ENCODE data around the gene APOBEC3B.
"Not testable (repeated sequence)": the region's sequence is repeated elsewhere in the genome, so short reads cannot be mapped to it uniquely, and the experiment has no call there.

APOBEC3B gene

GRCh38 chr22:39008271-39008850 is 26.2 kb downstream of the APOBEC3B start:
- DNase-seq: not testable (repeated sequence)

DNA sequence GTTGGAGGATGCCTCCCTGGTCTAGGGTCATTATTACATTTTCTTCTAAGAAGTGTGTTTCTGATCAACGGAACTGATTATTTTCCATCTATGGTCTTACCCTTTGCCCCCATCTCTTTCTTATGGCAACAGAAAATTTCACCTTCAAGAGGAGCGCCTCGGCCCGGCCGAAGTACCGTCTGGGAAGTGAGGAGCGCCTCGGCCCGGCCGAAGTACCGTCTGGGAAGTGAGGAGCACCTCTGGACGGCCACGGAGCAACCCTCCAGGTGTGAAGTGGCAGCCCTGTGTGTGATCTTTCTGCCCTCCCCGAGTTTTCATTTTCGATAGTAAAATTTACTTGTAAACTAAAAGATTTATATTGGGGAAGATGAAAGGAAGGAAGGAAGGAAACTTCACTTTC is 28.8 kb downstream of the APOBEC3B start:
- no peak for DNase-seq

DNA sequence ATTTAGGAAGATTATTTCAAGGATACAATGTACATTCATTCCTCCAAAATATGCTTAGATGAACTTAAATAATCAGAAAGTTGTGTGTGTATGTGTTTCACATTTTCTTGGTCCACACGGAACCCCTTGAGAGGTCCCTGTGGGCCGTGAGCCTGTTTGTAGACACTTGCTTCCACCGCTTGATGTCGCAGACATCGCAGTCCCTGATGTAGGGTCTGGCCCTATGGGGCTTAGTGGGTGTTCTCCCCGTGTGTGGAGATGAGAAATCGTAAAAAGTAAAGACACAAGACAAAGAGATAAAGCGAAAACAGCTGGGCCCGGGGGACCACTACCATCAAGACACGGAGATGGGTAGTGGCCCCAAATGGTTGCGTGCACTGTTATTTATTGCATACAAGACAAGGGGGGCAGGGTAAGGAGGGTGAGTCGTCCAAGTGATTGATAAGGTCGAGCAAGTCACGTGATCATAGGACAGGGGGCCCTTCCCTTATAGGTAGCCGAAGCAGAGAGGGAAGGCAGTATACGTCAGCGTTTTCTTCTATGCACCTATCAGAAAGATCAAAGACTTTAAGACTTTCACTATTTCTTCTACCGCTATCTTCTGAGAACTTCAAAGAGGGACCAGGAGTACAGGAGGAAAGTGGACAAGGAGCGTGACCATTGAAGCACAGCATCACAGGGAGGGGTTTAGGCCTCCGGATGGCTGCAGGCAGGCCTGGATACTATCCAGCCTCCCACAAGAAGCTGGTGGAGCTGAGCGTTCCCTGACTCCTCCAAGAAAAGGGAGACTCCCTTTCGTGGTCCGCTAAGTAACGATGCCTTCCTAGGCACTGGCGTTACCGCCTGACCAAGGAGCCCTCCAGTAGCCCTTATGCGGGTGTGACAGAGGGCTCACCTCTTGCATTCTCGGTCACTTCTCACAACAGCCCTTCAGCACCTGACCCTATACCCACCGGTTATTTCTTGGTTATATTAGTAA is 30.7 kb downstream of the APOBEC3B start:
- DNase-seq: no peak

- not testable (repeated sequence) for DNase-seq
These were observed 31.4 kb downstream of the APOBEC3B start for GRCh38 chr22:39013561-39013941.

GRCh38 chr22:39013942-39014722 is 32.0 kb downstream of the APOBEC3B start, which contains the start of gene APOBEC3C:
Gene APOBEC3C (plus strand): TSS chr22:39014257. CDS start chr22:39014363, 106 bp downstream.
- no peak for DNase-seq

DNA sequence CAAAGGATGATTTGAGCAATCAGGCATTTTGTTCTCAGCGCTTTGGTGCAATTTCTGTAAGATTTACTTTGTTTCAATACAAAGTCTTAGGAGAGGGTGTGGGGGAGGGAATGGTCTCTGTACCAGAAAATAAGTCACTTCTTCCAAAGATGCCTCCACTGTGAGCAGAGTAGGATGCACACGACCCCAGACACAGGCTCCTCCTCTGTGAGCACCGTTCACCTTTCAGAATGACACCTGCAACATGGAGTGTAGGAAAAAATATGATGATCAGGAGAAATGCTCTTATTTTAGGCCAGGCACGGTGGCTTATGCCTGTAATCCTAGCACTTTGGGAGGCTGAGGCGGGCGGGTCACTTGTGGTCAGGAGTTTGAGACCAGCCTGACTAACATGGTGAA is 32.6 kb downstream of the APOBEC3B start:
- not testable (repeated sequence) for DNase-seq

GRCh38 chr22:39016592-39016991 is 34.4 kb downstream of the APOBEC3B start:
- no peak for DNase-seq

DNA sequence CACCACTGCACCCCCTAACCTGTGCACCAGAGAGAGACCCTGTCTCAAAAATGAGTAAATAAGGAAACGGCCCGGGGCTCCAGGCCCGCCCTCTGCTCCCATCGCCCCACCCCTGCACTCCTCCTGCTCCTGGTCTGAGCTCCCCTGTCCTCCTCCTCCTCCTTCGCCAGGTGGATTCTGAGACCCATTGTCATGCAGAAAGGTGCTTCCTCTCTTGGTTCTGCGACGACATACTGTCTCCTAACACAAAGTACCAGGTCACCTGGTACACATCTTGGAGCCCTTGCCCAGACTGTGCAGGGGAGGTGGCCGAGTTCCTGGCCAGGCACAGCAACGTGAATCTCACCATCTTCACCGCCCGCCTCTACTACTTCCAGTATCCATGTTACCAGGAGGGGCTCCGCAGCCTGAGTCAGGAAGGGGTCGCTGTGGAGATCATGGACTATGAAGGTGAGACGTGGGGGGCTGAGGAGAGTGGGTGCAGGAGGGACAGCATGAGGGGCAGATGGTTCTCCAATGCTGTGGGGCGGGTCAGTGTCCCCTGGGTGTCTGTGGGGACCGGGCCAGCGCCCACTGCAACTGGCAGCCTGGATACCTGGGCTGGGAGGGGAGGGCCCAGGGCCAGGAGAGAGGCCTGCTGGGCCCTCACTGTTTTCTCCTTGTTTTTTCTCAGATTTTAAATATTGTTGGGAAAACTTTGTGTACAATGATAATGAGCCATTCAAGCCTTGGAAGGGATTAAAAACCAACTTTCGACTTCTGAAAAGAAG is 35.6 kb downstream of the APOBEC3B start:
- DNase-seq: no peak

DNA sequence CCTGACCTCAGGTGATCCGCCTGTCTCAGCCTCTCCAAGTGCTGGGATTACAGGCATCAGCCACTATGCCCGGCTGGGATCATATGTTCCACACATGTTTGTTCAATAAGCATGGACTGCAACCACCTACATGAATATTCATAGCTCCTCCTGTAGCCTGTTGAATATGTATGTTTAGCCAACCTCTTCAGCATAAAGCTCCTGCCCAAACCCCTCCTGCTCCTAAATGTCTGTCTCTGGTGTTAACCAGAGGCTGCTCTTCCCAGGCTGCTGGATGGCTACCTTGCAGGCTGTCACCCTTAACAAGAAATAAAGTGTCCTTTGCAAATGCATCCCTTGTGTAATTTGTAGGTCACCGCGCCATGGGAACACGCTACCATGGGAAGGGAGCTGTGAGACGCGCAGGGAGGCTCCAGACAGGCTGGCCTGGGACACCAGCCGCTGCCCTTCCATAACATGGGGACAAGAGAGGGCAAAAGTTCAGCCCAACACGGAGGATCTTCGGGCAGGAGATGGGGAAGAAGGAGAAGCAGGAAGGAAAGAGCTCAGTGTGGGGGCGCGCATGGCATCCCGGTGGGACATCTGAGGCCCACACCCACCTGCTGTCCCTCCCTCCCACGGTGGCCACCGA is 38.0 kb downstream of the APOBEC3B start:
- not testable (repeated sequence) for DNase-seq

- no peak for DNase-seq
These were observed 39.6 kb downstream of the APOBEC3B start for GRCh38 chr22:39021552-39022250.

- DNase-seq: no peak
These were observed 42.6 kb downstream of the APOBEC3B start for GRCh38 chr22:39024519-39025308.

DNA sequence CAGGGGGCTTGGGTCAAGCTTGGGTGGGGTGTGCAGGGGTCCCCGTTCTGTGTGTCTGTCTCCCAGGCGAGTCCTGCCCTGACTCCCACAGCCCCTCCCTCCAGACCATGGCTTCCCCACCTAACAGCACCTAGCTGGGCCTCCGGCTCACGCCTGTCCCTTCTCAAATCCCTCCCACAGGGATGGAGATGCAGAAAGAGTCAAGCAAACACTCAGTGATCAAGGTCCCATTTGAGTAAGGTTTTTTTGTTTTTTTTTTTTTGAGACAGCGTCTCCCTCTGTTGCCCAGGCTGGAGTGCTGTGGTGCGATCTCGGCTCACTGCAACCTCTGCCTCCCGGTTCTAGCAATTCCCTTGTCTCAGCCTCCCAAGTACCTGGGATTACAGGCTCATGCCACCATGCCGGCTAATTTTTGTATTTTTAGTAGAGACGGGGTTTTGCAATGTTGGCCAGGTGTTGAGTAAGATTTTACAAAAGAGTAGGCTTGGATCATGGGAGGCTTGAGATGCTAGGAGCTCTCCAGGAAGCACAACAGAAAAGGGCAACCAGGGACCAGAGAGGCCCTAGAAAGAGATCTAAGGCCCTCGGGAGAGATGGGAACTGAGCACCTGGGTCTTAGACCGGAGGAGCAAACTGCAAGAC is 44.5 kb downstream of the APOBEC3B start:
- no peak for DNase-seq

DNA sequence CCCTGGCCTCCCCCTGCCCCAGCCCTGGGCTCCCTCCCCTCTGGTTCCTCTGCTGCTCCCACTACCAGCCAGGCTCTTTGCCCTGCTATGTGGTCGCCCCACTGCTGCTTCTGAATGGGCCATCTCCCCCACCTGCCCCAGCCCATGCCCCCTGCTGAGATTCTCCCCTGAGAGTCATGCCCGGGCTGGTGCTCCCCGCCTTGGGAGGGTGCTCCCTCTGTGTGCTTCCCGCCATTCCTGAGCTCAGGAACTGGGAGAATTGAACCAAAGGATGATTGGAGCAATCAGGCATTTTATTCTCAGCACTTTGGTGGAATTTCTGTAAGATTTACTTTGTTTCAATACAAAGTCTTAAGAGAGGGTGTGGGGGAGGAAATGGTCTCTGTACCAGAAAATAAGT is 45.6 kb downstream of the APOBEC3B start:
- no peak for DNase-seq

DNA sequence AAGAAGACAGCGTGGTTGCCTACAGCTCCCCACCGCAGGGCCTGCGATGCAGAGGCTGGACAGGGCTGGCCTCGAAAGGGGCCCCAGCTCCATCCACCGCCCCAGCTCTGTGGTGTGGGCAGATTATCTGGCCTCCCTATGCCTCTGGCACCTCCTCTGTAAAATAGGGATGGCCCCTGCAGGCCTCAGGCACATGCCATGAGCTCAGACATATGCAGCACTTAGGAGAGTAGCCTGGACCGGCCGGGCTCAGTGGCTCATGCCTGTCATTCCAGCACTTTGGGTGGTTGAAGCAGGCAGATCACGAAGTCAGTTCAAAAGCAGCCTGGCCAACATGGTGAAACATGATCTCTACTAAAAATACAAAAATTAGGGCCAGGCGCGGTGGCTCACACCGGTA is 46.1 kb downstream of the APOBEC3B start:
- DNase-seq: no peak

GRCh38 chr22:39029227-39029626 is 47.1 kb downstream of the APOBEC3B start:
- no peak for DNase-seq

GRCh38 chr22:39030705-39031104 is 48.6 kb downstream of the APOBEC3B start:
- no peak for DNase-seq

GRCh38 chr22:39031434-39032295 is 49.5 kb downstream of the APOBEC3B start:
- DNase-seq: not testable (repeated sequence)

- not testable (repeated sequence) for DNase-seq
These were observed 54.9 kb downstream of the APOBEC3B start for GRCh38 chr22:39037071-39037470.
